ENCODE measurements around the gene AKAP13. TPM values are rescaled to one million over a fixed set of nuclear protein-coding genes. Genes with fewer than 3 reads are reported as not detected.
"Not testable (repeated sequence)": the region's sequence is repeated elsewhere in the genome, so short reads cannot be mapped to it uniquely, and the experiment has no call there.

AKAP13 gene
- total RNA-seq, 6 donors from 2014 or later: 329 to 1,278 (median 748) TPM

GRCh38 chr15:85346462-85347084 lies 33.8 kb upstream of the AKAP13 start:
- H3K4me3 ChIP-seq, H3K36me3 ChIP-seq, H3K9me3 ChIP-seq, H3K27me3 ChIP-seq, H3K27ac ChIP-seq: not testable (repeated sequence)
- WGBS, 2 donors: 88 to 89% methylated on average over 1 of the region's 1 CpG
- DNase-seq: peak in 1 of 2 donors; percentile 33
- H3K4me1 ChIP-seq: peaks cover 0 to 10% (median 3%) of the 10 kb centered on the region in 4 donors
- ATAC-seq (ENCODE audit: low FRiP score in 2 of 2): peak; percentile 20 to 50
- peak in 1 of 4 donors; percentile 64 for TF ChIP-seq EP300 (IDR thresholded peaks at IDR 0.05)

GRCh38 chr15:85347264-85348047 lies 32.9 kb upstream of the AKAP13 start:
- WGBS, 2 donors: 83 to 90% methylated on average over 5 of the region's 5 CpGs
- DNase-seq; H3K27ac ChIP-seq; H3K4me3 ChIP-seq; H3K9me3 ChIP-seq; H3K27me3 ChIP-seq; H3K36me3 ChIP-seq; ATAC-seq (ENCODE audit: low FRiP score in 2 of 2): not testable (repeated sequence)
- peaks cover 0 to 10% (median 3%) of the 10 kb centered on the region in 4 donors for H3K4me1 ChIP-seq

DNA sequence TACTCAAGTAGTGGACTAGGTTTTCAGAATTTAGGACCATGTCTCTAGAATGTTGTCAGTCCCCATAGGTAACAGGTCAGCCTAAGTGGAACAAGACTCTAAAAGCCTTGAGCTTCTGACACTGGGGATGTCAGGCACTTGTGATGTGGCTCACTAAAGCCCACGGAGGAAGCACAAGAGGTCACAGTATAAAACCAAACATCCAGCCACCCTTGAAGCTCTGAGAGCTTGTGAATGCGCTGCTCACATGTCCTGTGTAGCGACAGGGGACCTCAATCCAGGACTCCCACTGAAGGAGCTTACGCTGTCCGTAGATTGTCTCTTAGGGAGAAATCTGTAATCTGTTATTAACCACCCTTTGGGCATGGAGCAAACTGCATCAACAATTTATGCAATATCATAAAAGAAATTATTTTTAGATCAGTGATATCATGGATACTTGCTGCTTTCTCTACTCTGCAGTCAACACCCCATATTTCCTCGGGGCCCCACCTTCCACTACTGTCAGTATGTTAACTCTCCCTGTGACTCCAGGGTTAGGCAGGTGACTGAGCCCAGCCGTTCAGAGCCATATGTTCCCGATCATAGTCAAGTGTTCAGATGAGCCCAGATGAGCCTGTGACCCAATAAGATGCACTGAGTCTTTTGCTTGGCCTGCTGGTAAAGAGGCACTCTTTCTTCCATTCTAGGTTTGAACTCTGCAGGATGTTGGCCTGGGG lies 32.2 kb upstream of the AKAP13 start:
- 83 to 84% methylated on average over 8 of the region's 8 CpGs for WGBS, 2 donors
- not testable (repeated sequence) for H3K27ac ChIP-seq; H3K27me3 ChIP-seq; H3K4me1 ChIP-seq; H3K9me3 ChIP-seq; DNase-seq; H3K4me3 ChIP-seq; ATAC-seq (ENCODE audit: low FRiP score in 2 of 2); H3K36me3 ChIP-seq

DNA sequence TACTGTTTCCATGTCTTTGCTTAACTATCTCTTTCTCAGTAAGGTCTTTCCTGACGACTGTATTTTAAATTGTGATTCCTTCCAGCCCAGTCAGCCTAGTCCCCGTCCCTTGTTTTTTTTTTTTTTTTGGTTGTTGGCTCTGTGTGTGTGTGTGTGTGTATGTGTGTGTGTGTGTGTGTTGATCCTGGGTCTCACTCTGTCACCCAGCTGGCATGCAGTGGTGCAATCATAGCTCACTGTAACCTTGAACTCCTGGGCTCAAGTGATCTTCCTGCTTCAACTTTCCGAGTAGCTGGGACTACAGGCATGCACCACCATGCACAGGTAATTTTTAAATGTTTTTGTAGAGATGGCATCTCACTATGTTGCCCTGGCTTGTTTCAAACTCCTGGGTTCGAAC lies 31.3 kb upstream of the AKAP13 start:
- DNase-seq; H3K4me3 ChIP-seq; ATAC-seq (ENCODE audit: low FRiP score in 2 of 2); H3K27me3 ChIP-seq; H3K36me3 ChIP-seq; H3K9me3 ChIP-seq; H3K27ac ChIP-seq; H3K4me1 ChIP-seq: not testable (repeated sequence)
- WGBS, 2 donors: 76 to 82% methylated on average over 4 of the region's 4 CpGs

- Histone ChIP-seq H3K36me3 (no peaks in the 10 kb centered on the region), H3K4me3 (no peak overlapping the region), H3K27me3 (no peaks in the 10 kb centered on the region), H3K27ac (no peak overlapping the region), H3K4me1 (peaks cover 0 to 3% (median 0%) of the 10 kb centered on the region in 4 donors), H3K9me3 (no peaks in the 10 kb centered on the region)
- TF ChIP-seq, protein P1, sequence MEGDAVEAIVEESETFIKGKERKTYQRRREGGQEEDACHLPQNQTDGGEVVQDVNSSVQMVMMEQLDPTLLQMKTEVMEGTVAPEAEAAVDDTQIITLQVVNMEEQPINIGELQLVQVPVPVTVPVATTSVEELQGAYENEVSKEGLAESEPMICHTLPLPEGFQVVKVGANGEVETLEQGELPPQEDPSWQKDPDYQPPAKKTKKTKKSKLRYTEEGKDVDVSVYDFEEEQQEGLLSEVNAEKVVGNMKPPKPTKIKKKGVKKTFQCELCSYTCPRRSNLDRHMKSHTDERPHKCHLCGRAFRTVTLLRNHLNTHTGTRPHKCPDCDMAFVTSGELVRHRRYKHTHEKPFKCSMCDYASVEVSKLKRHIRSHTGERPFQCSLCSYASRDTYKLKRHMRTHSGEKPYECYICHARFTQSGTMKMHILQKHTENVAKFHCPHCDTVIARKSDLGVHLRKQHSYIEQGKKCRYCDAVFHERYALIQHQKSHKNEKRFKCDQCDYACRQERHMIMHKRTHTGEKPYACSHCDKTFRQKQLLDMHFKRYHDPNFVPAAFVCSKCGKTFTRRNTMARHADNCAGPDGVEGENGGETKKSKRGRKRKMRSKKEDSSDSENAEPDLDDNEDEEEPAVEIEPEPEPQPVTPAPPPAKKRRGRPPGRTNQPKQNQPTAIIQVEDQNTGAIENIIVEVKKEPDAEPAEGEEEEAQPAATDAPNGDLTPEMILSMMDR (IDR thresholded peaks at IDR 0.05): no peak
- TF ChIP-seq EP300 (IDR thresholded peaks at IDR 0.05): no peak
- WGBS, 2 donors: 83 to 85% methylated on average over 3 of the region's 3 CpGs
- no peak for DNase-seq
- no peak for ATAC-seq (ENCODE audit: low FRiP score in 2 of 2)
These were observed 30.0 kb upstream of the AKAP13 start for GRCh38 chr15:85350395-85350794.

DNA sequence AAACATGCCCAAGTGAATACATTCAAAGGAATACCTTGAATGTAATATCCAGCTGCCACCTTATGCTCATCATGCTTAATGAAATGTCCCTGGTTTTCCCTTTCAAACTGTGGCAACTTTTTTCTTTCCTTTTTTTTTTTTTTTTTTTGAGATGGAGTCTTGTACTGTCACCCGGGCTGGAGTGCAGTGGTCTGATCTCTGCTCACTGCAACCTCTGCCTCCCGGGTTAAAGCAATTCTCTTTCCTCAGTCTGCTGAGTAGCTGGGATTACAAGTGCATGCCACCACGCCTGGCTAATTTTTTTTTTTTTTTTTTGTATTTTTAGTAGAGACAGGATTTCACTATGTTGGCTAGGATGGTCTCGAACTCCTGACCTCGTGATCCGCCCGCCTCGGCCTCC lies 28.9 kb upstream of the AKAP13 start:
- not testable (repeated sequence) for H3K4me1 ChIP-seq; H3K4me3 ChIP-seq; H3K36me3 ChIP-seq; H3K27me3 ChIP-seq; H3K9me3 ChIP-seq; H3K27ac ChIP-seq; DNase-seq; ATAC-seq (ENCODE audit: low FRiP score in 2 of 2)
- WGBS, 2 donors: 92 to 96% methylated on average over 8 of the region's 8 CpGs

DNA sequence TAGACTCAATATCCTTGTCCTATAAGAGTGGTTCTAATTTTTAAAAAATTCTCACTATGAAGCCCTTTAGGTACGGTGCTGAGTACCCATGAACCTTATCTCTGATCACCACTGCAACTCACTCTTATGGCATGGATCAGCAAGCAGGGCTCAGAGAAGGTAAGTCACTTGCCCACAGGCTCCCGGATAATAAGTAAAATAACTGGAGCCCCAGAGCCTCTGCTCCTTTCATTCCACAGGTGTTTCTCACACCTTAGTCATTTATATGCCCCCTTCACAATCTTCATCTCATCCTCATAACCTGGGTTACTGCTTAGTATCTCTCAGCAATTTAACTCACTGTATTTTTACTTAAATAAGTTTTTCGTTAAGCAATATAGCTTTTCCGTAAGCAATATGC lies 28.4 kb upstream of the AKAP13 start:
- H3K27ac ChIP-seq: no peak overlapping the region
- no peaks in the 10 kb centered on the region for H3K36me3 ChIP-seq
- ATAC-seq (ENCODE audit: low FRiP score in 2 of 2): no peak
- 95 to 97% methylated on average over 4 of the region's 4 CpGs for WGBS, 2 donors
- H3K9me3 ChIP-seq: no peaks in the 10 kb centered on the region
- no peaks in the 10 kb centered on the region for H3K4me1 ChIP-seq
- no peak overlapping the region for H3K4me3 ChIP-seq
- no peak for DNase-seq
- no peaks in the 10 kb centered on the region for H3K27me3 ChIP-seq
- no peak for TF ChIP-seq EP300 (IDR thresholded peaks at IDR 0.05)
- TF ChIP-seq, protein P1 (IDR thresholded peaks at IDR 0.05): no peak
- TF ChIP-seq POLR2A (IDR thresholded peaks at IDR 0.05): no peak
- TF ChIP-seq POLR2AphosphoS5 (IDR thresholded peaks at IDR 0.05): no peak
